Fibroblast of lung (primary cell): Measurements from ENCODE around the gene PIAS4. TPM values are rescaled to one million over a fixed set of nuclear protein-coding genes. Genes with fewer than 3 reads are reported as not detected.

ENCODE experiments used
- DNase-seq, 2 donors: peaks; one replicate each; pipeline versions ENCODE4 v3.0.0 to v3.0.0-alpha.2; 2010; ENCODE audit warnings: low read depth in 2 of 2
- H2AFZ ChIP-seq: 2 replicates; pipeline ENCODE4 v1.5.1; 2012; ENCODE audit warnings: low read length, control low read depth, inconsistent platforms
- H3K27ac ChIP-seq: 2 replicates; pipeline ENCODE4 v1.5.1; 2011; ENCODE audit warnings: low read length, control low read depth; ENCODE audit not compliant: insufficient read depth
- H3K27me3 ChIP-seq: 2 replicates; pipeline ENCODE4 v1.5.1; 2011; ENCODE audit warnings: mild to moderate bottlenecking, low read length; ENCODE audit not compliant: control insufficient read depth, insufficient read depth
- H3K36me3 ChIP-seq: 2 replicates; pipeline ENCODE4 v1.5.1; 2011; ENCODE audit warnings: low read length; ENCODE audit not compliant: control insufficient read depth, insufficient read depth
- H3K4me1 ChIP-seq: 2 replicates; pipeline ENCODE4 v1.5.1; 2011; ENCODE audit warnings: low read length; ENCODE audit not compliant: control insufficient read depth, insufficient read depth; ENCODE audit errors: extremely low read depth
- H3K4me2 ChIP-seq: 2 replicates; pipeline ENCODE4 v1.5.1; 2011; ENCODE audit warnings: low read length, control low read depth; ENCODE audit not compliant: insufficient read depth; ENCODE audit errors: extremely low read depth
- H3K4me3 ChIP-seq, 4 experiments: fragments of 200-600 bp in 1 of 4; sonication (generic) in 1 of 4; replicated peaks in 1 of 4; 2 replicates each; pipeline ENCODE4 v1.5.1; 2011 to 2016; ENCODE audit warnings: low read length in 4 of 4, low read depth in 3 of 4, mild to moderate bottlenecking in 3 of 4, control low read depth in 2 of 4, inconsistent platforms in 1 of 4, mixed read lengths in 1 of 4; ENCODE audit not compliant: insufficient read depth in 1 of 4; ENCODE audit errors: control extremely low read depth in 1 of 4
- H3K79me2 ChIP-seq: 2 replicates; pipeline ENCODE4 v1.5.1; 2012; ENCODE audit warnings: mild to moderate bottlenecking, low read length, inconsistent platforms; ENCODE audit not compliant: control insufficient read depth, insufficient read depth
- H3K9ac ChIP-seq: 2 replicates; pipeline ENCODE4 v1.5.1; 2011; ENCODE audit warnings: mild to moderate bottlenecking, low read length, control low read depth; ENCODE audit not compliant: insufficient read depth
- H3K9me3 ChIP-seq: 2 replicates; pipeline ENCODE4 v1.5.1; 2012; ENCODE audit warnings: low read depth, low read length; ENCODE audit not compliant: control insufficient read depth, insufficient read depth
- H4K20me1 ChIP-seq: 2 replicates; pipeline ENCODE4 v1.5.1; 2011; ENCODE audit warnings: low read length; ENCODE audit not compliant: control insufficient read depth, insufficient read depth; ENCODE audit errors: extremely low read depth
- CTCF ChIP-seq, 2 donors: IDR thresholded peaks in 1 of 2; conservative IDR thresholded peaks in 1 of 2; 1 replicate in 1 of 2; 2 replicates in 1 of 2; pipeline ENCODE4 v1.5.1; 2011 to 2012; ENCODE audit warnings: low read length in 2 of 2, control low read depth in 1 of 2, inconsistent platforms in 1 of 2, low read depth in 1 of 2, mild to moderate bottlenecking in 1 of 2
- EZH2 ChIP-seq: IDR thresholded peaks from 2 replicates; pipeline ENCODE4 v1.5.1; 2012; ENCODE audit warnings: low read length, control low read depth, mild to moderate bottlenecking; ENCODE audit errors: missing control alignments
- polyA plus RNA-seq, 2 donors: library from polyadenylated mRNA; depleted of rRNA in 1 of 2; stranded (reverse) in 1 of 2; unstranded in 1 of 2; fragments of >200 nt; gene quantifications; 2 replicates each; pipeline ENCODE4 v1.2.1, GENCODE V29; 2011 to 2012; ENCODE audit warnings: missing spikeins in 1 of 2
- total RNA-seq: library from RNA; depleted of rRNA; stranded (reverse); fragments of >200 nt; gene quantifications from 2 replicates; pipeline ENCODE4 v1.2.1, GENCODE V29; 2014

The PIAS4 gene
- total and polyA plus RNA-seq, 2 donors (not counting 1 experiment from before 2014, with no cell fraction given) = 6.6 to 14.9 TPM

GRCh38 chr19:3983542-3983914 lies 24.0 kb upstream of the PIAS4 start:
- TF ChIP-seq EZH2 = no peak
- TF ChIP-seq CTCF (conservative IDR thresholded peaks at IDR 0.05 in 1 of 2, IDR thresholded peaks at IDR 0.05 in 1 of 2; ENCODE audit: low read depth in 1 of 2, low read length in 2 of 2) = no peak
- no peak for DNase-seq
- peaks cover 66% of the 10 kb centered on the region for H3K79me2 ChIP-seq
- peak overlapping the region; percentile 44 for H3K4me2 ChIP-seq
- H4K20me1 ChIP-seq = peaks cover 9% of the 10 kb centered on the region
- H3K4me1 ChIP-seq = peaks cover 22% of the 10 kb centered on the region
- peak overlapping the region; percentile 94 for H3K27ac ChIP-seq
- peak overlapping the region; percentile 82 to 99 (median 94) for H3K4me3 ChIP-seq
- H2AFZ ChIP-seq = no peak overlapping the region
- H3K36me3 ChIP-seq = peaks cover 54% of the 10 kb centered on the region
- H3K27me3 ChIP-seq = no peaks in the 10 kb centered on the region
- no peaks in the 10 kb centered on the region for H3K9me3 ChIP-seq
- H3K9ac ChIP-seq = peak overlapping the region; percentile 94

GRCh38 chr19:3983936-3984583 lies 23.5 kb upstream of the PIAS4 start:
- H3K9me3 ChIP-seq = no peaks in the 10 kb centered on the region
- TF ChIP-seq EZH2 = no peak
- no peak for TF ChIP-seq CTCF (conservative IDR thresholded peaks at IDR 0.05 in 1 of 2, IDR thresholded peaks at IDR 0.05 in 1 of 2; ENCODE audit: low read depth in 1 of 2, low read length in 2 of 2)
- peaks cover 52% of the 10 kb centered on the region for H3K36me3 ChIP-seq
- H2AFZ ChIP-seq = no peak overlapping the region
- no peaks in the 10 kb centered on the region for H3K27me3 ChIP-seq
- peaks cover 22% of the 10 kb centered on the region for H3K4me1 ChIP-seq
- peaks cover 9% of the 10 kb centered on the region for H4K20me1 ChIP-seq
- H3K79me2 ChIP-seq = peaks cover 62% of the 10 kb centered on the region
- H3K27ac ChIP-seq = peak overlapping the region; percentile 94
- peak overlapping the region; percentile 44 for H3K4me2 ChIP-seq
- peak overlapping the region; percentile 82 to 99 (median 94) for H3K4me3 ChIP-seq
- peak; percentile 36 to 60 for DNase-seq
- H3K9ac ChIP-seq = peak overlapping the region; percentile 94

GRCh38 chr19:3984584-3984907 lies 23.0 kb upstream of the PIAS4 start:
- H3K27ac ChIP-seq = peak overlapping the region; percentile 94

More at GRCh38 chr19:3984584-3984907, 23.0 kb upstream of the PIAS4 start:
- TF ChIP-seq EZH2 = no peak
- no peak for TF ChIP-seq CTCF (conservative IDR thresholded peaks at IDR 0.05 in 1 of 2, IDR thresholded peaks at IDR 0.05 in 1 of 2; ENCODE audit: low read depth in 1 of 2, low read length in 2 of 2)
- Histone ChIP-seq H2AFZ (no peak overlapping the region), H3K4me2 (peak overlapping the region; percentile 44), H3K9me3 (no peaks in the 10 kb centered on the region), H3K36me3 (peaks cover 47% of the 10 kb centered on the region), H3K79me2 (peaks cover 57% of the 10 kb centered on the region), H3K4me3 (peak overlapping the region; percentile 82 to 99 (median 94)), H3K4me1 (peaks cover 22% of the 10 kb centered on the region), H3K27me3 (no peaks in the 10 kb centered on the region), H4K20me1 (peaks cover 9% of the 10 kb centered on the region), H3K9ac (peak overlapping the region; percentile 94)
- DNase-seq = no peak
